Fibroblast of lung (primary cell): ENCODE measurements around the gene RAB40B. TPM values are rescaled to one million over a fixed set of nuclear protein-coding genes. Genes with fewer than 3 reads are reported as not detected.

Experiments used
- DNase-seq, 2 donors: peaks; one replicate each; pipeline versions ENCODE4 v3.0.0 to v3.0.0-alpha.2; 2010; ENCODE audit warnings: low read depth in 2 of 2
- H2AFZ ChIP-seq: 2 replicates; pipeline ENCODE4 v1.5.1; 2012; ENCODE audit warnings: low read length, control low read depth, inconsistent platforms
- H3K27ac ChIP-seq: 2 replicates; pipeline ENCODE4 v1.5.1; 2011; ENCODE audit warnings: low read length, control low read depth; ENCODE audit not compliant: insufficient read depth
- H3K27me3 ChIP-seq: 2 replicates; pipeline ENCODE4 v1.5.1; 2011; ENCODE audit warnings: mild to moderate bottlenecking, low read length; ENCODE audit not compliant: control insufficient read depth, insufficient read depth
- H3K36me3 ChIP-seq: 2 replicates; pipeline ENCODE4 v1.5.1; 2011; ENCODE audit warnings: low read length; ENCODE audit not compliant: control insufficient read depth, insufficient read depth
- H3K4me1 ChIP-seq: 2 replicates; pipeline ENCODE4 v1.5.1; 2011; ENCODE audit warnings: low read length; ENCODE audit not compliant: control insufficient read depth, insufficient read depth; ENCODE audit errors: extremely low read depth
- H3K4me2 ChIP-seq: 2 replicates; pipeline ENCODE4 v1.5.1; 2011; ENCODE audit warnings: low read length, control low read depth; ENCODE audit not compliant: insufficient read depth; ENCODE audit errors: extremely low read depth
- H3K4me3 ChIP-seq, 4 experiments: fragments of 200-600 bp in 1 of 4; sonication (generic) in 1 of 4; replicated peaks in 1 of 4; 2 replicates each; pipeline ENCODE4 v1.5.1; 2011 to 2016; ENCODE audit warnings: low read length in 4 of 4, low read depth in 3 of 4, mild to moderate bottlenecking in 3 of 4, control low read depth in 2 of 4, inconsistent platforms in 1 of 4, mixed read lengths in 1 of 4; ENCODE audit not compliant: insufficient read depth in 1 of 4; ENCODE audit errors: control extremely low read depth in 1 of 4
- H3K79me2 ChIP-seq: 2 replicates; pipeline ENCODE4 v1.5.1; 2012; ENCODE audit warnings: mild to moderate bottlenecking, low read length, inconsistent platforms; ENCODE audit not compliant: control insufficient read depth, insufficient read depth
- H3K9ac ChIP-seq: 2 replicates; pipeline ENCODE4 v1.5.1; 2011; ENCODE audit warnings: mild to moderate bottlenecking, low read length, control low read depth; ENCODE audit not compliant: insufficient read depth
- H3K9me3 ChIP-seq: 2 replicates; pipeline ENCODE4 v1.5.1; 2012; ENCODE audit warnings: low read depth, low read length; ENCODE audit not compliant: control insufficient read depth, insufficient read depth
- H4K20me1 ChIP-seq: 2 replicates; pipeline ENCODE4 v1.5.1; 2011; ENCODE audit warnings: low read length; ENCODE audit not compliant: control insufficient read depth, insufficient read depth; ENCODE audit errors: extremely low read depth
- CTCF ChIP-seq, 2 donors: IDR thresholded peaks in 1 of 2; conservative IDR thresholded peaks in 1 of 2; 1 replicate in 1 of 2; 2 replicates in 1 of 2; pipeline ENCODE4 v1.5.1; 2011 to 2012; ENCODE audit warnings: low read length in 2 of 2, control low read depth in 1 of 2, inconsistent platforms in 1 of 2, low read depth in 1 of 2, mild to moderate bottlenecking in 1 of 2
- EZH2 ChIP-seq: IDR thresholded peaks from 2 replicates; pipeline ENCODE4 v1.5.1; 2012; ENCODE audit warnings: low read length, control low read depth, mild to moderate bottlenecking; ENCODE audit errors: missing control alignments
- polyA plus RNA-seq, 2 donors: library from polyadenylated mRNA; depleted of rRNA in 1 of 2; stranded (reverse) in 1 of 2; unstranded in 1 of 2; fragments of >200 nt; gene quantifications; 2 replicates each; pipeline ENCODE4 v1.2.1, GENCODE V29; 2011 to 2012; ENCODE audit warnings: missing spikeins in 1 of 2
- total RNA-seq: library from RNA; depleted of rRNA; stranded (reverse); fragments of >200 nt; gene quantifications from 2 replicates; pipeline ENCODE4 v1.2.1, GENCODE V29; 2014

RAB40B gene
- total and polyA plus RNA-seq, 2 donors (not counting 1 experiment from before 2014, with no cell fraction given): 3.3 TPM

GRCh38 chr17:82648742-82649331, 49.7 kb downstream of the RAB40B start:
- Histone ChIP-seq H3K36me3 (no peaks in the 10 kb centered on the region), H3K4me3 (peak overlapping the region in 2 of 4 experiments; percentile 48 to 59), H4K20me1 (no peaks in the 10 kb centered on the region), H3K4me2 (peak overlapping the region; percentile 58), H3K4me1 (peaks cover 6% of the 10 kb centered on the region), H2AFZ (no peak overlapping the region), H3K27me3 (no peaks in the 10 kb centered on the region), H3K9me3 (no peaks in the 10 kb centered on the region), H3K27ac (no peak overlapping the region), H3K79me2 (peaks cover 42% of the 10 kb centered on the region), H3K9ac (no peak overlapping the region)
- no peak for TF ChIP-seq EZH2
- TF ChIP-seq CTCF (conservative IDR thresholded peaks at IDR 0.05 in 1 of 2, IDR thresholded peaks at IDR 0.05 in 1 of 2; ENCODE audit: low read depth in 1 of 2, low read length in 2 of 2): no peak
- no peak for DNase-seq

GRCh38 chr17:82648165-82648668, 50.3 kb downstream of the RAB40B start, which contains the start of gene WDR45B:
Gene WDR45B, minus strand, starts transcription at chr17:82648444. Its CDS starts 104 bp downstream, at chr17:82648340.
- H3K9ac ChIP-seq: peak within 1 kb of the TSS; percentile 99
- H3K4me2 ChIP-seq: peak within 1 kb of the TSS; percentile 89
- peak; percentile 98 for DNase-seq
- H2AFZ ChIP-seq: peak within 1 kb of the TSS; percentile 68
- no peaks in the 10 kb centered on the region for H3K36me3 ChIP-seq
- H3K4me3 ChIP-seq: peak within 1 kb of the TSS; percentile 52 to 97 (median 78)
- peaks cover 48% of the 10 kb centered on the region for H3K79me2 ChIP-seq
- no peaks in the 10 kb centered on the region for H3K9me3 ChIP-seq
- H3K27me3 ChIP-seq: no peaks in the 10 kb centered on the region
- peaks cover 6% of the 10 kb centered on the region for H3K4me1 ChIP-seq
- TF ChIP-seq EZH2 (no peak), CTCF (conservative IDR thresholded peaks at IDR 0.05 in 1 of 2, IDR thresholded peaks at IDR 0.05 in 1 of 2; ENCODE audit: low read depth in 1 of 2, low read length in 2 of 2) (no peak)
- peak within 1 kb of the TSS; percentile 98 for H3K27ac ChIP-seq
- H4K20me1 ChIP-seq: no peaks in the 10 kb centered on the region

GRCh38 chr17:82647593-82648164, 50.8 kb downstream of the RAB40B start:
- Histone ChIP-seq H3K27ac (peak overlapping the region; percentile 98), H4K20me1 (no peaks in the 10 kb centered on the region), H3K4me1 (peaks cover 6% of the 10 kb centered on the region), H3K79me2 (peaks cover 52% of the 10 kb centered on the region), H3K4me3 (peak overlapping the region; percentile 52 to 97 (median 78)), H3K27me3 (no peaks in the 10 kb centered on the region), H3K9me3 (no peaks in the 10 kb centered on the region), H2AFZ (no peak overlapping the region), H3K9ac (peak overlapping the region; percentile 99), H3K4me2 (peak overlapping the region; percentile 89), H3K36me3 (peaks cover 2% of the 10 kb centered on the region)
- DNase-seq: no peak
- peak in 1 of 2 donors; percentile 12 for TF ChIP-seq CTCF (conservative IDR thresholded peaks at IDR 0.05 in 1 of 2, IDR thresholded peaks at IDR 0.05 in 1 of 2; ENCODE audit: low read depth in 1 of 2, low read length in 2 of 2)
- no peak for TF ChIP-seq EZH2
